Measurements from ENCODE around the gene GJC2. TPM values are rescaled to one million over a fixed set of nuclear protein-coding genes. Genes with fewer than 3 reads are reported as not detected.

Gene GJC2
- 5.4 TPM for total RNA-seq

GRCh38 chr1:228149406-228150119 lies at the start of gene GJC2:
Gene GJC2, plus strand, starts transcription at chr1:228149930. Its CDS starts 7,829 bp downstream, at chr1:228157759.
- peaks cover 8 to 31% of the 10 kb centered on the region in 2 donors for H3K4me1 ChIP-seq
- no peaks in the 10 kb centered on the region for H3K27me3 ChIP-seq
- H3K36me3 ChIP-seq, result peaks cover 22 to 35% of the 10 kb centered on the region in 2 donors
- intact Hi-C loops (cut with DNase I), result loop anchor here (1.0 kb wide), 2 partner anchors 9 to 16 kb away; partner anchors contain the start of genes GUK1 and IBA57
- peak within 1 kb of the TSS in 1 of 2 donors; percentile 34 for H3K4me3 ChIP-seq
- DNase-seq (ENCODE audit: low spot score in 2 of 2), result no peak
- no peaks in the 10 kb centered on the region for H3K9me3 ChIP-seq
- H3K27ac ChIP-seq, result peak within 1 kb of the TSS; percentile 81 to 93
- no peak for TF ChIP-seq CTCF (IDR thresholded peaks at IDR 0.05)

- Histone ChIP-seq H3K4me3 (no peak overlapping the region), H3K27me3 (no peaks in the 10 kb centered on the region), H3K36me3 (peaks cover 39 to 46% of the 10 kb centered on the region in 2 donors), H3K27ac (peak overlapping the region; percentile 95), H3K9me3 (no peaks in the 10 kb centered on the region), H3K4me1 (peaks cover 3 to 16% of the 10 kb centered on the region in 2 donors)
- intact Hi-C loops (cut with DNase I), result loop anchor here (10.0 kb wide), 2 partner anchors 384 to 1404 kb away; partner anchors contain the start of genes NUP133 and RNF187
- peak in 1 of 2 donors; percentile 56 for DNase-seq (ENCODE audit: low spot score in 2 of 2)
- TF ChIP-seq CTCF (IDR thresholded peaks at IDR 0.05), result no peak
Observed at GRCh38 chr1:228100822-228101613, 48.7 kb upstream of the GJC2 start.

- peak overlapping the region; percentile 95 for H3K27ac ChIP-seq
- intact Hi-C loops (cut with DNase I), result loop anchor here (10.0 kb wide), 2 partner anchors 383 to 1403 kb away; partner anchors contain the start of genes NUP133 and RNF187
- peaks cover 41 to 51% of the 10 kb centered on the region in 2 donors for H3K36me3 ChIP-seq
- H3K4me1 ChIP-seq, result peaks cover 3 to 16% of the 10 kb centered on the region in 2 donors
- no peak for TF ChIP-seq CTCF (IDR thresholded peaks at IDR 0.05)
- no peaks in the 10 kb centered on the region for H3K27me3 ChIP-seq
- no peaks in the 10 kb centered on the region for H3K9me3 ChIP-seq
- H3K4me3 ChIP-seq, result peak overlapping the region; percentile 89 to 99
- peak in 1 of 2 donors; percentile 63 for DNase-seq (ENCODE audit: low spot score in 2 of 2)
Observed at GRCh38 chr1:228101614-228101993, 48.1 kb upstream of the GJC2 start.

GRCh38 chr1:228101994-228102790 lies 47.5 kb upstream of the GJC2 start:
- Histone ChIP-seq H3K9me3 (no peaks in the 10 kb centered on the region), H3K27me3 (no peaks in the 10 kb centered on the region), H3K4me1 (peaks cover 3 to 16% of the 10 kb centered on the region in 2 donors), H3K4me3 (peak overlapping the region; percentile 89 to 99), H3K36me3 (peaks cover 38 to 50% of the 10 kb centered on the region in 2 donors), H3K27ac (peak overlapping the region; percentile 95)
- intact Hi-C loops (cut with DNase I), result loop anchor here (10.0 kb wide), 2 partner anchors 383 to 1403 kb away; partner anchors contain the start of genes NUP133 and RNF187
- DNase-seq (ENCODE audit: low spot score in 2 of 2), result peak in 1 of 2 donors; percentile 68
- TF ChIP-seq CTCF (IDR thresholded peaks at IDR 0.05), result no peak
